ENCODE measurements around the gene ABHD8. TPM values are rescaled to one million over a fixed set of nuclear protein-coding genes. Genes with fewer than 3 reads are reported as not detected.
A peak's percentile ranks its signal among the peaks of the same experiment; 100 is the strongest.

ABHD8 gene
- total and polyA plus RNA-seq, 2 donors from 2014 or later: 9.6 to 20.0 TPM

DNA sequence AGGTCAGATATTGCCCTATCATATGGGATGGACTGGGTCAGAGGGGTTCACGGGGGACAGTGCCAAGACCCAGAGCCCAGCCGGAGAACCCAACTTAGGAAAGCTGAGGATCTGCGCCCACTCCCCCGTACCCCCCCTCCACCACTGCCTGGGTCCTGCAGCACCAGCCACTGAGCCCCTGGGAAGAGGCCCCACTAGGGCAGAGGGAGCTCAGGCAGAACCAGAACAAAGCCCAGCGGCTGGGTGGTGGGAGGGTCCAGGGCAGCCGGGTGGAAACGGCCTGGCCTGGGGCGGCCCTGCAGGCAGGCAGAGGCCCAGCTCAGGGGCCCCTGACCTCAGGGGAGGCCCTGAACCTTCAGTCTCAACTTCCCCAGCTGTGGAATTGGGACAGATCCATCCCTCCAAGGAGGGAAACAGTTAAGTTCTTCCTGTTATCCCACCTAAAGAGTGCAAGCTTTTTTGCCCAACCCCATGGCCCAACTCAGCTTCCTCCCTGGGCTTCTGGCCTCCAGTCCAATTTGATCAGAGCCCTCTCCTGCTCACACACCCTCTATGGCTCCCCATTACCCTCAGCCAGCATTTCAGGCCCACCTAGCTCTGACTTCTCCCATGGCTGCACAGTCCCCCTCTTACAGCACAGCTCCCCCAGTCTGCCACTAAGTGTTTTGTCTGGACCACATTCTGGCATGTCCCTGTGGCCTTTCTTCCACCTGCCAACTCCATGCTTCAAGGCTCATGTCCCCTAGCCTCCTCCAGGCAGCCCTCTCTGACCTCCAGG, 60.6 kb downstream of the ABHD8 start:
- H3K9ac ChIP-seq (ENCODE audit: low read length in 3 of 3): peak overlapping the region in 2 of 3 donors; percentile 46 to 81
- peak overlapping the region in 2 of 3 donors; percentile 82 to 86 for H3K4me3 ChIP-seq (ENCODE audit: low read length in 3 of 3)
- H3K9me3 ChIP-seq (ENCODE audit: control insufficient read depth in 2 of 3, insufficient read depth in 1 of 3, low read length in 3 of 3): no peaks in the 10 kb centered on the region
- intact Hi-C loops (cut with DNase I): no loop called here
- H3K27ac ChIP-seq (ENCODE audit: low read depth in 2 of 2, low read length in 2 of 2): peak overlapping the region; percentile 13 to 88
- H3K4me1 ChIP-seq (ENCODE audit: control insufficient read depth in 2 of 3, insufficient read depth in 2 of 3, low read depth in 1 of 3, low read length in 3 of 3): peaks cover 2 to 24% (median 22%) of the 10 kb centered on the region in 3 donors
- TF ChIP-seq CTCF (IDR thresholded peaks at IDR 0.05; ENCODE audit: borderline replicate concordance, extremely low read depth, insufficient read depth): no peak
- DNase-seq (peak in 4 of 5 donors; percentile 78 to 88 (median 82)), FAIRE-seq (no peak)
- H3K36me3 ChIP-seq (ENCODE audit: control insufficient read depth in 2 of 3, insufficient read depth in 3 of 3, low read length in 3 of 3): peaks cover 0 to 16% (median 3%) of the 10 kb centered on the region in 3 donors
- H3K27me3 ChIP-seq (ENCODE audit: control insufficient read depth, insufficient read depth, low read length): no peaks in the 10 kb centered on the region

Other genes starting within 250 kb of the ABHD8 start
- gene HAUS8, start 228.0 kb downstream of the ABHD8 start, total RNA-seq: 6.9 TPM
- 5.2 TPM for gene HAUS8, start 228.0 kb downstream of the ABHD8 start, polyA plus RNA-seq (ENCODE audit: insufficient read depth, low read depth, low replicate concordance)
- 68.1 TPM for gene MYO9B, start 227.6 kb downstream of the ABHD8 start, total RNA-seq
- gene MYO9B, start 227.6 kb downstream of the ABHD8 start, polyA plus RNA-seq (ENCODE audit: insufficient read depth, low read depth, low replicate concordance): 14.7 TPM
- 26.0 TPM for gene USE1, start 88.1 kb downstream of the ABHD8 start, total RNA-seq
- 52.6 TPM for gene USE1, start 88.1 kb downstream of the ABHD8 start, polyA plus RNA-seq (ENCODE audit: insufficient read depth, low read depth, low replicate concordance)
- 35.3 TPM for gene OCEL1, start 77.2 kb downstream of the ABHD8 start, total RNA-seq
- gene OCEL1, start 77.2 kb downstream of the ABHD8 start, polyA plus RNA-seq (ENCODE audit: insufficient read depth, low read depth, low replicate concordance): 80.1 TPM
- gene NR2F6, start 57.5 kb downstream of the ABHD8 start, total RNA-seq: 46.8 TPM
- 60.2 TPM for gene NR2F6, start 57.5 kb downstream of the ABHD8 start, polyA plus RNA-seq (ENCODE audit: insufficient read depth, low read depth, low replicate concordance)
- gene USHBP1, start 38.7 kb downstream of the ABHD8 start, total RNA-seq: 8.9 TPM
- gene USHBP1, start 38.7 kb downstream of the ABHD8 start, polyA plus RNA-seq (ENCODE audit: insufficient read depth, low read depth, low replicate concordance): 7.2 TPM
- gene BABAM1, start 36.0 kb downstream of the ABHD8 start, total RNA-seq: 69.4 TPM
- 105 TPM for gene BABAM1, start 36.0 kb downstream of the ABHD8 start, polyA plus RNA-seq (ENCODE audit: insufficient read depth, low read depth, low replicate concordance)
- 0.54 TPM for gene ANKLE1, start 21.5 kb downstream of the ABHD8 start, total RNA-seq
- gene ANKLE1, start 21.5 kb downstream of the ABHD8 start, polyA plus RNA-seq (ENCODE audit: insufficient read depth, low read depth, low replicate concordance): not detected
- 59.3 TPM for gene MRPL34, start 2.4 kb upstream of the ABHD8 start, total RNA-seq
- gene MRPL34, start 2.4 kb upstream of the ABHD8 start, polyA plus RNA-seq (ENCODE audit: insufficient read depth, low read depth, low replicate concordance): 369 TPM
- gene DDA1, start 6.1 kb upstream of the ABHD8 start, total RNA-seq: 27.7 TPM
- 35.9 TPM for gene DDA1, start 6.1 kb upstream of the ABHD8 start, polyA plus RNA-seq (ENCODE audit: insufficient read depth, low read depth, low replicate concordance)
- 12.1 TPM for gene ANO8, start 31.4 kb upstream of the ABHD8 start, total RNA-seq
- 3.0 TPM for gene ANO8, start 31.4 kb upstream of the ABHD8 start, polyA plus RNA-seq (ENCODE audit: insufficient read depth, low read depth, low replicate concordance)
- gene GTPBP3, start 34.1 kb upstream of the ABHD8 start, total RNA-seq: 20.4 TPM
- 11.0 TPM for gene GTPBP3, start 34.1 kb upstream of the ABHD8 start, polyA plus RNA-seq (ENCODE audit: insufficient read depth, low read depth, low replicate concordance)
- 195 TPM for gene PLVAP, start 73.9 kb upstream of the ABHD8 start, total RNA-seq
- 148 TPM for gene PLVAP, start 73.9 kb upstream of the ABHD8 start, polyA plus RNA-seq (ENCODE audit: insufficient read depth, low read depth, low replicate concordance)
- gene CCDC194, start 90.8 kb upstream of the ABHD8 start, total RNA-seq: 0.57 TPM
- gene CCDC194, start 90.8 kb upstream of the ABHD8 start, polyA plus RNA-seq (ENCODE audit: insufficient read depth, low read depth, low replicate concordance): not detected
- 89.6 TPM for gene BST2, start 102.2 kb upstream of the ABHD8 start, total RNA-seq
- gene BST2, start 102.2 kb upstream of the ABHD8 start, polyA plus RNA-seq (ENCODE audit: insufficient read depth, low read depth, low replicate concordance): 250 TPM
- 57.6 TPM for gene MVB12A, start 116.6 kb upstream of the ABHD8 start, total RNA-seq
- gene MVB12A, start 116.6 kb upstream of the ABHD8 start, polyA plus RNA-seq (ENCODE audit: insufficient read depth, low read depth, low replicate concordance): 88.3 TPM
- gene TMEM221, start 145.2 kb upstream of the ABHD8 start, total RNA-seq: 0.13 TPM
- not detected for gene TMEM221, start 145.2 kb upstream of the ABHD8 start, polyA plus RNA-seq (ENCODE audit: insufficient read depth, low read depth, low replicate concordance)
- gene NXNL1, start 157.5 kb upstream of the ABHD8 start, total RNA-seq: not detected
- gene NXNL1, start 157.5 kb upstream of the ABHD8 start, polyA plus RNA-seq (ENCODE audit: insufficient read depth, low read depth, low replicate concordance): not detected
- gene SLC27A1, start 167.1 kb upstream of the ABHD8 start, total RNA-seq: 21.9 TPM
- 16.9 TPM for gene SLC27A1, start 167.1 kb upstream of the ABHD8 start, polyA plus RNA-seq (ENCODE audit: insufficient read depth, low read depth, low replicate concordance)
- 75.5 TPM for gene PGLS, start 208.2 kb upstream of the ABHD8 start, total RNA-seq
- gene PGLS, start 208.2 kb upstream of the ABHD8 start, polyA plus RNA-seq (ENCODE audit: insufficient read depth, low read depth, low replicate concordance): 105 TPM

Measured in kidney (tissue), 14 donors.